GM10248 (cell line): ENCODE data around the gene ELL3.
"Not testable (repeated sequence)": the region's sequence is repeated elsewhere in the genome, so short reads cannot be mapped to it uniquely, and the experiment has no call there.

Experiments
- CTCF ChIA-PET: fragments of 300-600 bp; sonication (Branson Sonifier 250); formaldehyde crosslinking; extraction: SDS; loops from one replicate; lab custom pipeline; 2021; ENCODE audit warnings: antibody characterized with exemption; lab: Yijun Ruan, JAX
- POLR2A ChIA-PET: fragments of 350-650 bp; sonication (Branson Sonifier 250); formaldehyde crosslinking; extraction: SDS; loops from one replicate; lab custom pipeline; 2020; ENCODE audit warnings: antibody characterized with exemption; lab: Yijun Ruan, JAX
- DNase-seq: peaks from one replicate; pipeline ENCODE4 v3.0.0; 2012; ENCODE audit errors: extremely low spot score
- CTCF ChIP-seq: IDR thresholded peaks from 2 replicates; pipeline ENCODE4 v1.5.1; 2012; ENCODE audit warnings: mild to moderate bottlenecking, low read depth; ENCODE audit errors: extremely low read depth, missing control alignments, control extremely low read depth

ELL3 gene

GRCh38 chr15:43776718-43777266 is at the start of gene ELL3:
ELL3 (minus strand) TSS chr15:43776966; CDS start chr15:43776901, 65 bp downstream.
- CTCF ChIA-PET, result interaction anchor here (0.7 to 3.5 kb wide), 10 partner anchors 11 to 60 kb away, joined by 3 to 59 read pairs (median 4); partner anchors contain the start of genes HYPK, MFAP1, SERF2 and SERINC4
- TF ChIP-seq CTCF, result no peak
- POLR2A ChIA-PET, result interaction anchor here (0.5 to 2.2 kb wide), 10 partner anchors 10 to 936 kb away, joined by 3 to 15 read pairs (median 6); partner anchors contain the start of genes HYPK, MFAP1, SERF2 and SERINC4
- DNase-seq, result peak; percentile 72

- TF ChIP-seq CTCF, result no peak
- ChIA-PET CTCF (interaction anchor here (7.4 kb wide), 1 partner anchor 15 kb away, joined by 42 read pairs; no protein-coding TSS in a partner anchor), POLR2A (interaction anchor here (0.6 kb wide), 1 partner anchor 504 kb away, joined by 7 read pairs; no protein-coding TSS in a partner anchor)
- DNase-seq, result no peak
Measured at GRCh38 chr15:43826029-43826507, 49.3 kb upstream of the ELL3 start.

GRCh38 chr15:43825305-43825704 is 48.5 kb upstream of the ELL3 start:
- POLR2A ChIA-PET, result interaction anchor here (0.7 to 1.3 kb wide), 3 partner anchors 10 to 32 kb away, joined by 5 to 7 read pairs (median 5); partner anchors contain the start of genes HYPK and SERINC4
- CTCF ChIA-PET, result interaction anchor here (1.5 to 7.4 kb wide), 3 partner anchors 15 to 49 kb away, joined by 4 to 42 read pairs (median 5); partner anchors contain the start of gene ELL3

GRCh38 chr15:43824302-43825246 is 47.8 kb upstream of the ELL3 start, which contains the start of gene MFAP1:
MFAP1 (minus strand) TSS chr15:43824690; CDS start chr15:43824569, 121 bp downstream.
- TF ChIP-seq CTCF, result no peak
- ChIA-PET CTCF (interaction anchor here (1.5 to 7.4 kb wide), 3 partner anchors 14 to 48 kb away, joined by 4 to 42 read pairs (median 5); partner anchors contain the start of gene ELL3), POLR2A (interaction anchor here (0.6 to 1.3 kb wide), 9 partner anchors 8 to 306 kb away, joined by 3 to 7 read pairs (median 4); partner anchors contain the start of genes ELL3, HYPK and SERINC4)
- peak; percentile 93 for DNase-seq

More at GRCh38 chr15:43825305-43825704, 48.5 kb upstream of the ELL3 start:
- not testable (repeated sequence) for DNase-seq

- TF ChIP-seq CTCF, result no peak
- CTCF ChIA-PET, result interaction anchor here (1.0 to 7.4 kb wide), 2 partner anchors 11 to 17 kb away, joined by 5 to 42 read pairs; no protein-coding TSS in a partner anchor
- POLR2A ChIA-PET, result interaction anchor here (0.6 kb wide), 1 partner anchor 16 kb away, joined by 3 read pairs; no protein-coding TSS in a partner anchor
- DNase-seq, result no peak
Measured at GRCh38 chr15:43821505-43821904, 44.7 kb upstream of the ELL3 start.

GRCh38 chr15:43815064-43815463 is 38.3 kb upstream of the ELL3 start:
- POLR2A ChIA-PET, result not testable (repeated sequence)

More at GRCh38 chr15:43815064-43815463, 38.3 kb upstream of the ELL3 start:
- CTCF ChIA-PET, DNase-seq: not testable (repeated sequence)
